CD4-positive, alpha-beta T cell treated with Interleukin-21 for 1 hour (primary cell): Measurements from ENCODE around the gene DYRK1A.

Experiments used
- DNase-seq: peaks from one replicate; pipeline ENCODE4 v3.0.0-alpha.2; 2020

DYRK1A gene

DNA sequence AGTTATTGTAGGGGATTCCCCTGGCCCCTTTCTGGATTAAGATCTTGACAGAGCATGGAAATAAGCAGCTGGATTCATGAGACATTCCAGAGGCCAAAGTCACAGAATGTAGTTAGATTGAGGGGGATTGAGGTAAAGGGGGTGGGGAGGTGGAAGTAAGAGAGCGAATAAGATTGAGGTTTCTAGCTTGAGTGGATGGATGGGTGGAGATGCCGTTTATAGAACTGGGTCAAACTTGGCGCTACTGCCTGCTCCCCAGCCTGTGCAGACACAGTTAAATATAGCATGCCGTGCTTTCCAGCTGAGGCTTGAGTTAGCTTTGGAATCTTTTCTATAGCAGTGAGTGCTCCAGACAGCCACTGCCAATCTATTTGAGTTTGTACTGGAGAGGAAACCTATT lies 85.7 kb downstream of the DYRK1A start:
- no peak for DNase-seq

DNA sequence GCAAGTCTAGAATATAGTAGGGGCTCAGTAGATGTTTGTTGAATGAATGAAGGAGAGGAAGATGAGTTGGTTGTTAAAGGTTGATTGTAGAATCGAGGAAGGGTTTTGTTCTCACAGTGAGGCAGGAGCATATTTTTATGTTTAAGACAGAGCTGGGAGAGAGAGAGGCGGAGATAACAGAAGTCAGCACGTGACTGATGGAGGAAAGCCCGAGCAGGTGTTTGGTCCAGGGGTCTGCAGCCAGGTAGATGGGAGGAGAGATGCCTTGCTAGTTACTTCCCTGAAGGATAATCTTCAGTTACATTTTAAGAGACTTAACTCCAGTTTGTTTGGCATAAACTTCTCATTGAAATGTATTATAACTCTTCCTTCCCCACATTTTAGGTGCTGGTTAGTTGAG lies 86.8 kb downstream of the DYRK1A start:
- no peak for DNase-seq

DNA sequence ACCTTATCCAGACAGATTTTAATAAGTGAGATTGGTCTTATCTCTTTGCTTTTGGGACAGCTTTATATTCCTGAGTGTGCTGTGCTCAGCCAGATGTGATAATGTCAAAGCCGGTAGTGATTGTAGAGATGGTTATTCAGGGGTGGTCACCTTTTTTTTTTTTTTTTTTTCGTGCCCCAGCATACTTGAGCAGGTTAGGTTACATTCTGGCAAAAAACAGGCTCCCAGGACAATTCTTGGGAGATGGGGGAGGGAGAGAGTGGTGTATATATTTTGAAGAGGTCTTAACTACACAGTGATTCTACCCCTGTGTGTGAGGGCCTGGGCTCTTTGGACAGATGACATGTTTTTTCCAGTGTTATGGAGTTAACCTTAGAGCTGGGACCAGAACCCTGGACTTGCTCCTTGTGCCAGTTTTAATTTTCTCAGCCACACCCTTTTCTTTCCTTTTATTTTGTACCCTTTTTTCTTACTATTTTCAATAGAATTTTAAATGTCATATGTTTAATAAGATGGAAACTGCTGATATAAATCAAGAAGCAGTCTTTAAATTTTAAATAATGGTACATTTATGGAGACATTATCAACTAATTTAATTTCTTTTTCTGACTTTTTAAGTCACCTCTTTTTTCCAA lies 88.4 kb downstream of the DYRK1A start:
- DNase-seq: no peak

- no peak for DNase-seq
Observed at GRCh38 chr21:37455504-37455911, 88.9 kb downstream of the DYRK1A start.

GRCh38 chr21:37458669-37459276 lies 92.2 kb downstream of the DYRK1A start:
- DNase-seq: no peak

- no peak for DNase-seq
Observed at GRCh38 chr21:37459575-37459974, 93.0 kb downstream of the DYRK1A start.

- DNase-seq: no peak
Observed at GRCh38 chr21:37460196-37460595, 93.6 kb downstream of the DYRK1A start.

GRCh38 chr21:37461479-37461878 lies 94.9 kb downstream of the DYRK1A start:
- peak; percentile 62 for DNase-seq

DNA sequence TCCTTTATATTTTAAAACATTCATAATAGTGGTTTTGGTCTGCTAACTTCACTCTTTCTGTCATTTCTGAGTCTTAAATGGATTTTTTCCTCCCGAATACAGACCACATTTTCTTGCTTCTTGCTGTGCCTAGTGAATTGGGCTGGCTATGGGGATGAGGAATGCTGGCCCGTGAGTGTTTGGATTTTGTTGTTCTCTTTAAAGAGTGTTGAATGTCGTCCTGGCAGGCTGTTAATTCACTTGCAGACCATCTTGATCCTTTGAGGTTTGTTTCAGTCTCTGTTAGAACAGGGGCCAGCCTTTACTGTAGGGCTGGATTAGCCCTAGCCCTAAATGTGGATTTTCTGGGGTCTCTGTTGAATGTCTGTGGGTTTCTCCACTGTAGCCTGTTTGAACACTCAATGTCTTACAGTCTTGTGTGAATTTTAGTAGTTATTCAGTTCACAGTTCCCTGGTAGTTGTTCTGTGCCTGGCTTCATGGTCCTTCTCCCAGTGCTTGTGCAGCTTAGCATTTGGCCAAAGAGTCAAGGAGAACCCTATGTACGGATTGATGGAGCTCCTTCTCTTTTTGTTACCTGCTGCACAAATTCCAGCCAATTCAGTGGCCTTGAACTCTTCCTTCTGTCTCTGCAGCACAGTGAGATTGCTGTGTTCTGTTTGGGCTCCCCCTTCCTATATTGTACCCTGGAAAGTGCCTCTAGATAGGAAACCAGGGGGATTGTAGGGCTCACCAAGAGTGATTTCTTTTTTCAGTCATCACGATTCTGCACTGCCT lies 95.7 kb downstream of the DYRK1A start:
- no peak for DNase-seq

- DNase-seq: peak; percentile 72
Observed at GRCh38 chr21:37463083-37463801, 96.7 kb downstream of the DYRK1A start.

GRCh38 chr21:37467082-37467481 lies 100.5 kb downstream of the DYRK1A start:
- DNase-seq: no peak

- no peak for DNase-seq
Observed at GRCh38 chr21:37468909-37469308, 102.3 kb downstream of the DYRK1A start.

DNA sequence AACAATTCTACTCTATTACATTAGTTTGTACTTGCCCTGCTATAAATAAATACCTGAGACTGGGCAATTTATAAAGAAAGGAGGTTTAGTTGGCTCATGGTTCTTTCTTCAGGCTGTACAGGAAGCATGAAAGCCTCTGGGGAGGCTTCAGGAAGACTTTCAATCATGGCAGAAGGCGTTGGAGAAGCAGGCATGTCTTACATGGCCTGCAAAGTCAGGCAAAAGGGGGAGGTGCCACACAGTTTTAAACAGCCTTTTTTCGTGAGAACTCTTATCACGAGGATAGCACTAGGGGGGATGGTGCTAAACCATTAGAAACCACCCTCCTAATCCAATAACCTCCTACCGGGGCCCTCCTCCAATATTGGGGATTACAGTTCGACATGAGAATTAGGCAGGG lies 102.9 kb downstream of the DYRK1A start:
- DNase-seq: no peak

DNA sequence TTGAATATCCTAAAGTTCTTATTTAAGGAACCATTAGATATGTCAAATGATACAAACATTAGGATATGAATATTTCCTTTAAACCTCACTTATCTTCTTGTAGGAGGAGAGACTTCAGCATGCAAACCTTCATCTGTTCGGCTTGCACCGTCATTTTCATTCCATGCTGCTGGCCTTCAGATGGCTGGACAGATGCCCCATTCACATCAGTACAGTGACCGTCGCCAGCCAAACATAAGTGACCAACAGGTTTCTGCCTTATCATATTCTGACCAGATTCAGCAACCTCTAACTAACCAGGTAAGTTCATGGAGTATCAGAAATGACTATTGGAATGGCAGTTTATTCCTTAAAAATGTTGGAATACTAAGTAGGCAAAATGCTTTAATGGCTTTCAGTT lies 106.0 kb downstream of the DYRK1A start:
- DNase-seq: no peak

- no peak for DNase-seq
Observed at GRCh38 chr21:37473491-37473890, 106.9 kb downstream of the DYRK1A start.

DNA sequence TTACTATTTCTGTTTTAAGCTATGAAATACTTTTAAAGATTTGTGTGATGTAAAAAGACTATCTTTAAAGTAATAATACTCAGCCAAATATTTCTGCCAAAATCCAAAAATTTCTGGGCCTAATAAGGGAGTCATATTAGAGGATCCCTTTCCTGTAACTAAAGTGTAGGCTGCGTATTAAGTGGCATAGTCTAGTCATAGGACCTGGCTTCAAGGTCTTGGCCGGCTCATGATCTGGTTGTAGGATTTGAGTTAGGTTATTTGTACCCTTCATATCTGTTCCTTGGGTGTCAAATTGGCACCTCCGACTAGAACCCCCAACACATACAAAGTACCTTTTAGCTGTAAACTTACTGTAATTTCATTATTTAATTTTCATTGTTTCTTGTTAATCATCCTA lies 107.8 kb downstream of the DYRK1A start:
- DNase-seq: no peak

- DNase-seq: no peak
Observed at GRCh38 chr21:37475186-37475868, 108.8 kb downstream of the DYRK1A start.

DNA sequence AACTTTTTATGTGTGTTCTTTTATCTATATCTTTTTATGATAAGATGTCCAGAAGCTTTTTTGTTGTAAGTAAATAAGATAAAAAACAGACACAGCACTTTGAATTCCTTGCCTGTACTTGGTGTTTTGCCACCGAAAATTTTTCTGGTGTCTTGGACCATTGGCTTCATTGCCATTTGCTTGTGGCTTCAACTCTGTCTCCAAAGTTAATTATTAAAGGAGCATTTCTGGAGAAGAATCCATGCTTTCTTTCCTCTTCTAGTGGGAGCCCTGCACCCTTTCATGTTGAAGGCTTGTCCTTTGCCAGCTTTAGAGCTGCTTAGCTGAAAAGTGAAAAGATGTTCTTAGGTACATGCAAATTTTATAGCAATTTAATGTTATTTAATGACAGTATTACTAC lies 112.2 kb downstream of the DYRK1A start:
- DNase-seq: no peak

GRCh38 chr21:37483776-37484175 lies 117.2 kb downstream of the DYRK1A start:
- no peak for DNase-seq

DNA sequence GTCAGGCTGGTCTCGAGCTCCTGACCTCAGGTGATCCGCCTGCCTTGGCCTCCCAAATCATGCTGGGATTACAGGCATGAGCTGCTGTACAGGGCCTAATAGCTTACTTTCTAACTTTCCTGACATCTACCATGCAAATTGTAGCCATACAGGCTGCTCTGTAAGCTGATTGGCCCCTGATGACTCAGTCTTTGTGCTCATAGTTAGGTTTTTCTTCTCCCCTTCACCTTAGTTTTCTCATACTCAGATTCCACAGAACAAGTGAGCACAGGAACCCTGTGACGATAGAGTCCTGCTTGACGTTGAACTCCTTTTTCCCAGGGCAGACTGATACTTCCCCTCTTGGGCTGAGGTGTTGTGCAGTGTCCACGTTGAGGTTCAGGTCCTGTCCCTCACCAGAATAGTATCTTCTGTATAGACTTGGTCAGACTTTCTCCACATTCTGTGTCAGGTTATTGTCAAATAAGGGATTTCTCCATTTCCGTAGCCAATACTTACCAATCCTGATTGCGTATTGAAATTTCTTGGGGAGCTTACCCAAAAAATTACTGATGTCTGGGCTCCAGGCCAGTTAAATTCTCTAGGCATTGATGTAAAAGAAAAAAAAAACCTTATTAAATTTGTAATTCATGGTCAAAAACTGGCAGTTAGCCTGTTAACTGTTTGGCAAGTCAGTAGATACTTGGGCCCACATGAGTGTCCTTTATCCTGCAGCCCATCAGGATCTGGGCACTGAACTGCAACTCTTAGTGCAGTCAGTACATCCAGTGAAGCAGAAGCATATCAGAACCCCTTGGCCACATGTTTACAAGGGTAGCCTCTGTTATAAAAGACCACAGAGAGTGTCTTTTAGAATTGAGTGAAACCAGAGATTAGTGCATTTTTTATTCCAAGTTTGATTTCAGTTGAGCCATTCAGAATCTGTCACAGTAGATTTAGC lies 118.2 kb downstream of the DYRK1A start:
- no peak for DNase-seq

DNA sequence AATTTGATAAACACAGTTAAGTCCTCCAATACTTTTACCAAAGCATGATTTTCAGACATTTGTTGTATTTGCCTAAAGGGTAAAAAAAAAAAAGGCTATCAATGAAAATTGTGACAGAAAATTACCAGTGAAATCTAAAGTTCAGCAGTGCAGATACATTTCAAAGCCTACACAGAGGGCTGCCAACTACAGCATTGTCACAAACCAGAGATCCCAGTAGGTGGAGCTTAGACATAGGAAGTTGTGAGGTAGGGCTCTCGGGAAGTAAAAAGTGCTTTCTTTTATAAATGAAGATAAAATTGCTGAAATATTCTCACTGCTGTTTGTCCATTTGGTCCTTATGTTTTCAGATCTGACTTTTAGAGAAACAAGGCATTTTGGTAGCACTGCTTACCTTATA lies 123.0 kb downstream of the DYRK1A start:
- no peak for DNase-seq

DNA sequence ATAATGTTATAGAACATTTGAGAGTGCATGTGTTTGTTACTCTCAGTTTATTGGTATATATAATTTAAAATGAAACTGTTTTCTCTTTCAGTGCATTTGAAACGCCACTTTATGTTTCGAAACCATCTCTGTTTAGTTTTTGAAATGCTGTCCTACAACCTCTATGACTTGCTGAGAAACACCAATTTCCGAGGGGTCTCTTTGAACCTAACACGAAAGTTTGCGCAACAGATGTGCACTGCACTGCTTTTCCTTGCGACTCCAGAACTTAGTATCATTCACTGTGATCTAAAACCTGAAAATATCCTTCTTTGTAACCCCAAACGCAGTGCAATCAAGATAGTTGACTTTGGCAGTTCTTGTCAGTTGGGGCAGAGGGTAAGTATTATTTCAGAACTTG lies 123.5 kb downstream of the DYRK1A start:
- no peak for DNase-seq
